Transverse colon (tissue), 4 donors: ENCODE data around the gene PACRG.

ENCODE experiments used
- CTCF ChIP-seq, 5 experiments: fragments of 200-600 bp in 3 of 5; fragments of 450-650 bp in 2 of 5; sonication (generic) in 3 of 5; IDR thresholded peaks; 1 replicate in 2 of 5; 2 replicates in 3 of 5; pipeline ENCODE4 v1.5.1; 2016 to 2017; ENCODE audit warnings: antibody characterized with exemption in 5 of 5, inconsistent platforms in 3 of 5, mild to moderate bottlenecking in 2 of 5, moderate library complexity in 1 of 5
- EP300 ChIP-seq: sonication (generic); formaldehyde crosslinking; IDR thresholded peaks from one replicate; pipeline ENCODE4 v1.6.1; 2017; ENCODE audit warnings: antibody characterized with exemption, low read depth
- POLR2A ChIP-seq: fragments of 450-650 bp; IDR thresholded peaks from one replicate; pipeline ENCODE4 v1.6.1; 2016; ENCODE audit warnings: antibody characterized with exemption, mild to moderate bottlenecking, moderate library complexity
- POLR2AphosphoS5 ChIP-seq, 3 donors: sonication (generic); formaldehyde crosslinking; IDR thresholded peaks; one replicate each; pipeline ENCODE4 v1.6.1; 2016; ENCODE audit warnings: antibody characterized with exemption in 3 of 3

- TF ChIP-seq CTCF (IDR thresholded peaks at IDR 0.05) = no peak
- TF ChIP-seq POLR2A = no peak
- no peak for TF ChIP-seq POLR2AphosphoS5 (IDR thresholded peaks at IDR 0.05)
- no peak for TF ChIP-seq EP300
Observed at GRCh38 chr6:163164175-163164900, 436.6 kb downstream of the PACRG start.
